H1 (cell line): ENCODE data around the gene SLC26A8. TPM values are rescaled to one million over a fixed set of nuclear protein-coding genes. Genes with fewer than 3 reads are reported as not detected.

Experiments
- CTCF ChIA-PET: fragments of 300-600 bp; sonication (Branson Sonifier 250); formaldehyde crosslinking; loops from one replicate; lab custom pipeline; 2021; ENCODE audit not compliant: partially characterized antibody; lab: Charles Lee
- POLR2A ChIA-PET: fragments of 300-600 bp; sonication (Branson Sonifier 250); formaldehyde crosslinking; loops from one replicate; lab custom pipeline; 2021; ENCODE audit warnings: inconsistent platforms; ENCODE audit not compliant: partially characterized antibody; lab: Charles Lee
- DNase-seq, 2 experiments: peaks; one replicate each; pipeline versions ENCODE4 v3.0.0 to v3.0.0-alpha.2; 2010 to 2022; ENCODE audit warnings: low spot score in 2 of 2, low read depth in 1 of 2, mixed read lengths in 1 of 2
- FAIRE-seq: peaks from 2 replicates; lab custom pipeline; 2011; peaks lifted over from hg19 to GRCh38; lab: Jason Lieb, UNC
- H2AFZ ChIP-seq: 2 replicates; pipeline ENCODE4 v1.8.1; 2012; ENCODE audit warnings: low read length, inconsistent platforms
- H2AK5ac ChIP-seq: 2 replicates; pipeline ENCODE4 v1.6.1; 2013; ENCODE audit warnings: low read depth, low read length
- H2BK120ac ChIP-seq: replicated peaks from 2 replicates; pipeline ENCODE3; 2013; ENCODE audit warnings: low read depth, low read length, inconsistent platforms
- H2BK12ac ChIP-seq: 2 replicates; pipeline ENCODE4 v1.6.1; 2013; ENCODE audit warnings: low read depth, low read length
- H2BK15ac ChIP-seq: 2 replicates; pipeline ENCODE4 v1.6.1; 2013; ENCODE audit warnings: low read length
- H2BK20ac ChIP-seq: 2 replicates; pipeline ENCODE4 v1.6.1; 2013; ENCODE audit warnings: low read length
- H2BK5ac ChIP-seq: 2 replicates; pipeline ENCODE4 v1.6.1; 2013; ENCODE audit warnings: low read depth, low read length
- H3K14ac ChIP-seq: 2 replicates; pipeline ENCODE4 v1.6.1; 2013; ENCODE audit warnings: inconsistent platforms; ENCODE audit not compliant: insufficient read length
- H3K18ac ChIP-seq: 2 replicates; pipeline ENCODE4 v1.6.1; 2013; ENCODE audit warnings: low read length; ENCODE audit errors: extremely low read depth
- H3K23ac ChIP-seq: 2 replicates; pipeline ENCODE4 v1.6.1; 2013; ENCODE audit warnings: inconsistent platforms; ENCODE audit not compliant: insufficient read length
- H3K23me2 ChIP-seq: 2 replicates; pipeline ENCODE4 v1.6.1; 2013; ENCODE audit warnings: low read depth, low read length
- H3K27ac ChIP-seq: 2 replicates; pipeline ENCODE4 v1.6.1; 2011; ENCODE audit warnings: low read depth, low read length, inconsistent platforms
- H3K27me3 ChIP-seq, 4 experiments: replicated peaks in 1 of 4; 1 replicate in 1 of 4; 2 replicates in 3 of 4; pipeline versions ENCODE4 v1.6.1 to v1.8.1; 2011 to 2013; ENCODE audit warnings: low read length in 3 of 4, mild to moderate bottlenecking in 3 of 4, inconsistent platforms in 2 of 4, mixed read lengths in 2 of 4, moderate library complexity in 1 of 4; ENCODE audit not compliant: control insufficient read depth in 3 of 4, insufficient read depth in 3 of 4; ENCODE audit errors: extremely low read depth in 1 of 4
- H3K36me3 ChIP-seq, 4 experiments: 2 replicates each; pipeline versions ENCODE4 v1.6.1 to v1.8.1; 2011 to 2013; ENCODE audit warnings: mild to moderate bottlenecking in 4 of 4, low read length in 3 of 4, moderate library complexity in 2 of 4, control low read depth in 1 of 4, inconsistent platforms in 1 of 4; ENCODE audit not compliant: insufficient read depth in 4 of 4, control insufficient read depth in 2 of 4
- H3K4ac ChIP-seq: replicated peaks from 2 replicates; pipeline ENCODE3; 2013; ENCODE audit warnings: low read length, low read depth, mixed read lengths, inconsistent platforms; ENCODE audit not compliant: insufficient read length
- H3K4me1 ChIP-seq, 4 experiments: replicated peaks in 1 of 4; 1 replicate in 1 of 4; 2 replicates in 3 of 4; pipeline versions ENCODE4 v1.6.1 to v1.8.1; 2011 to 2013; ENCODE audit warnings: low read length in 3 of 4, inconsistent platforms in 2 of 4, mixed read lengths in 1 of 4; ENCODE audit not compliant: insufficient read depth in 4 of 4, control insufficient read depth in 3 of 4
- H3K4me2 ChIP-seq, 2 experiments: 2 replicates each; pipeline versions ENCODE4 v1.6.1 to v1.8.1; 2011 to 2013; ENCODE audit warnings: low read depth in 2 of 2, low read length in 2 of 2, control low read depth in 1 of 2, inconsistent platforms in 1 of 2, mild to moderate bottlenecking in 1 of 2; ENCODE audit not compliant: insufficient read depth in 1 of 2
- H3K4me3 ChIP-seq, 4 experiments: fragments of 200-600, 300-600 bp in 1 of 4; sonication (generic), shearing (Covaris generic), sonication (Bioruptor Twin) in 1 of 4; 2 replicates each; pipeline versions ENCODE4 v1.5.1 to v1.8.1; 2011 to 2016; ENCODE audit warnings: low read length in 4 of 4, low read depth in 3 of 4, control low read depth in 2 of 4, inconsistent platforms in 2 of 4, mild to moderate bottlenecking in 2 of 4, mixed read lengths in 1 of 4, moderate library complexity in 1 of 4; ENCODE audit not compliant: insufficient read depth in 2 of 4; ENCODE audit errors: extremely low read depth in 1 of 4
- H3K56ac ChIP-seq: replicated peaks from 2 replicates; pipeline ENCODE3; 2013; ENCODE audit warnings: low read depth, mild to moderate bottlenecking, mixed read lengths, low read length, inconsistent platforms; ENCODE audit not compliant: insufficient read length
- H3K79me1 ChIP-seq: 2 replicates; pipeline ENCODE4 v1.6.1; 2013; ENCODE audit warnings: low read depth, low read length, control low read depth
- H3K79me2 ChIP-seq, 2 experiments: 2 replicates each; pipeline versions ENCODE4 v1.6.1 to v1.8.1; 2012 to 2013; ENCODE audit warnings: low read length in 2 of 2, mild to moderate bottlenecking in 2 of 2, inconsistent platforms in 1 of 2; ENCODE audit not compliant: insufficient read depth in 2 of 2, control insufficient read depth in 1 of 2
- H3K9ac ChIP-seq, 4 experiments: replicated peaks in 1 of 4; 1 replicate in 1 of 4; 2 replicates in 3 of 4; pipeline versions ENCODE4 v1.6.1 to v1.8.1; 2011 to 2013; ENCODE audit warnings: low read depth in 3 of 4, low read length in 3 of 4, control low read depth in 2 of 4, mild to moderate bottlenecking in 2 of 4, moderate library complexity in 2 of 4, inconsistent platforms in 1 of 4; ENCODE audit errors: extremely low read depth in 1 of 4
- H3K9me3 ChIP-seq, 2 experiments: 2 replicates each; pipeline versions ENCODE4 v1.6.1 to v1.8.1; 2012 to 2013; ENCODE audit warnings: mild to moderate bottlenecking in 2 of 2, moderate library complexity in 2 of 2, control low read depth in 1 of 2, inconsistent platforms in 1 of 2, low read depth in 1 of 2, low read length in 1 of 2, mixed read lengths in 1 of 2; ENCODE audit not compliant: insufficient read depth in 2 of 2
- H4K20me1 ChIP-seq, 2 experiments: replicated peaks in 1 of 2; 2 replicates each; pipeline versions ENCODE3 to v1.8.1; 2011 to 2013; ENCODE audit warnings: inconsistent platforms in 2 of 2, low read length in 2 of 2, mild to moderate bottlenecking in 1 of 2; ENCODE audit not compliant: insufficient read depth in 2 of 2, control insufficient read depth in 1 of 2
- H4K5ac ChIP-seq: 2 replicates; pipeline ENCODE4 v1.6.1; 2013; ENCODE audit warnings: low read length, low read depth, mixed read lengths, inconsistent platforms; ENCODE audit not compliant: insufficient read length
- H4K8ac ChIP-seq: 2 replicates; pipeline ENCODE4 v1.8.0; 2013; ENCODE audit warnings: mild to moderate bottlenecking, moderate library complexity, low read length, inconsistent platforms; ENCODE audit not compliant: insufficient read depth; ENCODE audit errors: extremely low read depth
- H4K91ac ChIP-seq: replicated peaks from 2 replicates; pipeline ENCODE3; 2013; ENCODE audit warnings: low read length, mixed read lengths, inconsistent platforms; ENCODE audit not compliant: insufficient read length
- CBX8 ChIP-seq: fragments of 300-800, 300-1000 bp; sonication (generic); IDR thresholded peaks from 2 replicates; pipeline ENCODE4 v1.7.1; 2016; ENCODE audit warnings: low read depth, low read length, borderline replicate concordance
- CEBPB ChIP-seq: IDR thresholded peaks from 2 replicates; pipeline ENCODE4 v1.6.1; 2012; ENCODE audit warnings: low read depth, low read length
- CHD2 ChIP-seq: IDR thresholded peaks from 2 replicates; pipeline ENCODE4 v1.6.1; 2012; ENCODE audit warnings: low read length, improper control_type of control experiment
- CREB1 ChIP-seq: IDR thresholded peaks from 2 replicates; pipeline ENCODE4 v1.6.1; 2012; ENCODE audit warnings: inconsistent platforms
- EZH2 ChIP-seq: fragments of 200-600 bp; sonication (generic); IDR thresholded peaks from 2 replicates; pipeline ENCODE4 v1.7.1; 2012; ENCODE audit warnings: low read depth, mild to moderate bottlenecking, moderate library complexity, low read length, inconsistent platforms; ENCODE audit not compliant: severe bottlenecking
- HDAC6 ChIP-seq: IDR thresholded peaks from one replicate; pipeline ENCODE4 v1.7.1; 2012; ENCODE audit warnings: low read depth, mild to moderate bottlenecking, inconsistent platforms, low read length, moderate library complexity
- KDM5A ChIP-seq: fragments of 200-600 bp; IDR thresholded peaks from 2 replicates; pipeline ENCODE4 v1.7.1; 2012; ENCODE audit warnings: mild to moderate bottlenecking, low read length, inconsistent platforms, mixed read lengths
- NANOG ChIP-seq: IDR thresholded peaks from 2 replicates; pipeline ENCODE4 v1.6.1; 2011; ENCODE audit warnings: low read length, low read depth, mild to moderate bottlenecking, inconsistent platforms; ENCODE audit not compliant: insufficient read depth, poor library complexity, severe bottlenecking
- POLR2AphosphoS5 ChIP-seq: IDR thresholded peaks from 2 replicates; pipeline ENCODE4 v1.6.1; 2011; ENCODE audit warnings: low read depth, low read length
- RAD21 ChIP-seq, 2 experiments: IDR thresholded peaks in 1 of 2; conservative IDR thresholded peaks in 1 of 2; 2 replicates each; pipeline ENCODE4 v1.6.1; 2011; ENCODE audit warnings: low read depth in 2 of 2, low read length in 2 of 2, improper control_type of control experiment in 1 of 2, inconsistent platforms in 1 of 2, mild to moderate bottlenecking in 1 of 2, moderate library complexity in 1 of 2
- RBBP5 ChIP-seq: IDR thresholded peaks from 2 replicates; pipeline ENCODE4 v1.7.1; 2012; ENCODE audit warnings: low read depth, mild to moderate bottlenecking, inconsistent platforms, low read length, moderate library complexity, borderline replicate concordance
- RFX5 ChIP-seq: IDR thresholded peaks from 2 replicates; pipeline ENCODE4 v1.6.1; 2011; ENCODE audit warnings: low read depth, low read length, improper control_type of control experiment, borderline replicate concordance
- SP4 ChIP-seq: IDR thresholded peaks from 2 replicates; pipeline ENCODE4 v1.6.1; 2012; ENCODE audit warnings: low read length, inconsistent platforms
- TAF1 ChIP-seq: IDR thresholded peaks from 2 replicates; pipeline ENCODE4 v1.6.1; 2011; ENCODE audit warnings: mild to moderate bottlenecking, low read depth, low read length
- WGBS, 2 experiments: shearing (Covaris generic) in 1 of 2; methylation state at CpG; one replicate each; pipeline versions ENCODE4 v1.1.6 to v1.1.7; 2013 to 2015; ENCODE audit warnings: low lambda C conversion rate in 2 of 2, mixed read lengths in 2 of 2, inconsistent platforms in 1 of 2, low coverage in 1 of 2, missing lambda C conversion rate in 1 of 2; ENCODE audit not compliant: insufficient replicate concordance in 2 of 2, insufficient coverage in 1 of 2, insufficient read length in 1 of 2; ENCODE audit errors: extremely low coverage in 1 of 2, missing lambda C conversion rate in 1 of 2; 5-methylcytosine and 5-hydroxymethylcytosine counted together
- polyA plus RNA-seq, 7 experiments: library from polyadenylated mRNA; depleted of rRNA in 3 of 7; stranded (reverse) in 5 of 7; unstranded in 2 of 7; fragments of >200 nt in 5 of 7; fragments of 200-250 nt in 2 of 7; gene quantifications; 1 replicate in 5 of 7; 2 replicates in 1 of 7; 4 replicates in 1 of 7; pipeline versions ENCODE4 v1.2.1 to v1.2.3, GENCODE V29; 2011 to 2013; ENCODE audit warnings: missing spikeins in 2 of 7, mixed read lengths in 2 of 7
- total RNA-seq: library from RNA; stranded (reverse); fragmentation: NEBNext Ultra II Directional; extraction: Animal tissue kit (Norgen Biotek cat#: 25700); gene quantifications from 2 replicates; pipeline ENCODE4 v1.2.1, GENCODE V29; 2021
- TF ChIP-seq, protein P1 (sequence below): IDR thresholded peaks from 2 replicates; pipeline ENCODE4 v1.6.1; 2012; ENCODE audit warnings: inconsistent platforms

SLC26A8 gene
- total and polyA plus RNA-seq, 2 of the 8 experiments (the other 6 are each of a cell fraction or from before 2014, with no cell fraction given), result 0.56 to 0.57 TPM

DNA sequence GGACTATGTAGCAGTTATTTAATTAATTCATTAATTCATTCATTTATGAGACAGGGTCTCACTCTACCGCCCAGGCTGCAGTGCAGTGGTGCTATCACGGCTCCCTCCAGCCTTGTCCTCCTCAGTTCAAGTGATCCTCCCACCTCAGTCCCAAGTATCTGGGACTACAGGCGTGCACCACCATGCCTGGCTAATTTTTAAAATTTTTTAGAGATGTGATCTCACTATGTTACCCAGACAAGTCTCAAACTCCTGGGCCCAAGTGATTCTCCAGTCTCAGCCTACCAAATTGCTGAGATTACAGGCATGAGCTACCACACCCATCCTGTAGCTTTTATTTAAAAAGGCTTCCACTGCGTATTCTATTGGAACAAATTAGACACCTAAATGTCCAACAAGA, 127.0 kb downstream of the SLC26A8 start:
- H3K23ac ChIP-seq, result no peak overlapping the region
- H3K27me3 ChIP-seq, result no peaks in the 10 kb centered on the region
- H3K56ac ChIP-seq, result no peak overlapping the region
- H4K20me1 ChIP-seq, result peaks cover 9 to 13% of the 10 kb centered on the region in 2 experiments
- no peak overlapping the region for H3K18ac ChIP-seq
- H3K27ac ChIP-seq, result no peak overlapping the region
- H3K4me3 ChIP-seq, result no peak overlapping the region
- WGBS, 2 experiments, result 89% methylated on average over 4 of the region's 4 CpGs; no CpG with 5 or more reads in 1 of the 2 experiments
- H4K5ac ChIP-seq, result no peak overlapping the region
- H3K4ac ChIP-seq, result no peak overlapping the region
- H3K4me1 ChIP-seq, result peaks cover 0 to 6% (median 3%) of the 10 kb centered on the region in 4 experiments; a peak in 2 of 7 replicates
- H4K8ac ChIP-seq, result no peak overlapping the region
- H3K14ac ChIP-seq, result no peak overlapping the region
- H2AK5ac ChIP-seq, result no peak overlapping the region
- no peak overlapping the region for H2AFZ ChIP-seq
- H2BK20ac ChIP-seq, result no peak overlapping the region
- no peak overlapping the region for H3K4me2 ChIP-seq
- no peak overlapping the region for H3K9ac ChIP-seq
- H2BK120ac ChIP-seq, result no peak overlapping the region
- no peaks in the 10 kb centered on the region; a peak in 1 of 8 replicates for H3K36me3 ChIP-seq
- DNase-seq, result no peak
- H2BK15ac ChIP-seq, result no peak overlapping the region
- CTCF ChIA-PET, result interaction anchor here (1.4 kb wide), 1 partner anchor 20 kb away, joined by 5 read pairs; no protein-coding TSS in a partner anchor
- no peak overlapping the region for H2BK5ac ChIP-seq
- H3K79me2 ChIP-seq, result peaks cover 3 to 97% of the 10 kb centered on the region in 2 experiments; a peak in 3 of 4 replicates
- no peaks in the 10 kb centered on the region; the same call in 1 of the 2 replicates for H3K23me2 ChIP-seq
- H3K9me3 ChIP-seq, result no peaks in the 10 kb centered on the region
- peaks cover 4% of the 10 kb centered on the region for H3K79me1 ChIP-seq
- no peak overlapping the region for H2BK12ac ChIP-seq
- no peak overlapping the region for H4K91ac ChIP-seq
- FAIRE-seq, result no peak
- POLR2A ChIA-PET, result interaction anchor here (0.6 to 1.0 kb wide), 3 partner anchors 12 to 55 kb away, joined by 3 to 4 read pairs (median 3); partner anchors contain the start of gene SRPK1
- TF ChIP-seq SP4, result no peak
- TF ChIP-seq, protein P1, sequence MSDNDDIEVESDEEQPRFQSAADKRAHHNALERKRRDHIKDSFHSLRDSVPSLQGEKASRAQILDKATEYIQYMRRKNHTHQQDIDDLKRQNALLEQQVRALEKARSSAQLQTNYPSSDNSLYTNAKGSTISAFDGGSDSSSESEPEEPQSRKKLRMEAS, result no peak
- TF ChIP-seq POLR2AphosphoS5, result no peak
- no peak for TF ChIP-seq EZH2
- no peak for TF ChIP-seq HDAC6
- no peak for TF ChIP-seq CBX8
- no peak for TF ChIP-seq RFX5
- no peak for TF ChIP-seq CREB1
- no peak for TF ChIP-seq NANOG
- TF ChIP-seq CEBPB, result no peak
- no peak for TF ChIP-seq KDM5A
- TF ChIP-seq TAF1, result no peak
- TF ChIP-seq CHD2, result no peak
- TF ChIP-seq RAD21 (IDR thresholded peaks at IDR 0.05 in 1 of 2, conservative IDR thresholded peaks at IDR 0.05 in 1 of 2; ENCODE audit: low read depth in 2 of 2, low read length in 2 of 2), result no peak
- no peak for TF ChIP-seq RBBP5
